Keratinocyte (primary cell): ENCODE data around the gene GRK6. TPM values are rescaled to one million over a fixed set of nuclear protein-coding genes. Genes with fewer than 3 reads are reported as not detected.
"Not testable (repeated sequence)": the region's sequence is repeated elsewhere in the genome, so short reads cannot be mapped to it uniquely, and the experiment has no call there.

Experiments
- DNase-seq: peaks from one replicate; pipeline ENCODE4 v3.0.0-alpha.2; 2011; ENCODE audit warnings: low read depth, missing footprints, low spot score
- FAIRE-seq: peaks from 2 replicates; lab custom pipeline; 2011; peaks lifted over from hg19 to GRCh38; lab: Jason Lieb, UNC
- H2AFZ ChIP-seq: 2 replicates; pipeline ENCODE4 v1.6.0; 2012; ENCODE audit warnings: low read length, control low read depth, inconsistent platforms; ENCODE audit not compliant: control insufficient read depth
- H3K27ac ChIP-seq: 2 replicates; pipeline ENCODE4 v1.5.1; 2011; ENCODE audit warnings: low read length; ENCODE audit not compliant: control insufficient read depth, insufficient read depth
- H3K27me3 ChIP-seq: 3 replicates; pipeline ENCODE4 v1.6.0; 2011; ENCODE audit warnings: low read length; ENCODE audit not compliant: control insufficient read depth, insufficient read depth; ENCODE audit errors: extremely low read depth
- H3K36me3 ChIP-seq, 2 experiments: 2 replicates in 1 of 2; 3 replicates in 1 of 2; pipeline ENCODE4 v1.5.1; 2011; ENCODE audit warnings: low read length in 2 of 2, mild to moderate bottlenecking in 1 of 2; ENCODE audit not compliant: control insufficient read depth in 2 of 2, insufficient read depth in 2 of 2; ENCODE audit errors: extremely low read depth in 1 of 2
- H3K4me1 ChIP-seq: 3 replicates; pipeline ENCODE4 v1.5.1; 2011; ENCODE audit warnings: low read length; ENCODE audit not compliant: control insufficient read depth, insufficient read depth; ENCODE audit errors: extremely low read depth
- H3K4me2 ChIP-seq: 3 replicates; pipeline ENCODE4 v1.6.0; 2011; ENCODE audit warnings: low read depth, low read length; ENCODE audit not compliant: control insufficient read depth, insufficient read depth; ENCODE audit errors: extremely low read depth
- H3K4me3 ChIP-seq, 3 experiments: fragments of 200-600 bp in 1 of 3; sonication (generic) in 1 of 3; 2 replicates in 2 of 3; 3 replicates in 1 of 3; pipeline ENCODE4 v1.5.1; 2011 to 2016; ENCODE audit warnings: low read length in 3 of 3, mild to moderate bottlenecking in 3 of 3, control low read depth in 2 of 3, inconsistent platforms in 1 of 3, low read depth in 1 of 3, mixed read lengths in 1 of 3, mixed run types in 1 of 3, moderate library complexity in 1 of 3; ENCODE audit not compliant: control insufficient read depth in 2 of 3, insufficient read depth in 2 of 3; ENCODE audit errors: extremely low read depth in 1 of 3
- H3K79me2 ChIP-seq: 2 replicates; pipeline ENCODE4 v1.6.0; 2012; ENCODE audit warnings: low read length; ENCODE audit not compliant: control insufficient read depth, insufficient read depth
- H3K9ac ChIP-seq: 3 replicates; pipeline ENCODE4 v1.6.0; 2011; ENCODE audit warnings: low read length; ENCODE audit not compliant: control insufficient read depth, insufficient read depth; ENCODE audit errors: extremely low read depth
- H3K9me1 ChIP-seq: 3 replicates; pipeline ENCODE4 v1.6.0; 2011; ENCODE audit warnings: low read length; ENCODE audit not compliant: control insufficient read depth, insufficient read depth; ENCODE audit errors: extremely low read depth
- H3K9me3 ChIP-seq: 2 replicates; pipeline ENCODE4 v1.5.1; 2012; ENCODE audit warnings: low read depth, low read length; ENCODE audit not compliant: control insufficient read depth
- H4K20me1 ChIP-seq: 3 replicates; pipeline ENCODE4 v1.6.0; 2011; ENCODE audit warnings: low read length; ENCODE audit not compliant: control insufficient read depth, insufficient read depth; ENCODE audit errors: extremely low read depth
- EZH2 ChIP-seq: IDR thresholded peaks from one replicate; pipeline ENCODE4 v1.6.1; 2012; ENCODE audit warnings: inconsistent platforms, mild to moderate bottlenecking, low read length, moderate library complexity
- dilution Hi-C: fragments of 300-500 bp; cut with MboI; formaldehyde crosslinking; loops from one replicate; pipeline ENCODE4 v1.7.0; 2020; ENCODE audit warnings: low sequenced_read_pairs; ENCODE audit not compliant: extremely low pct_ligation_motif_present
- polyA plus RNA-seq, 5 experiments: library from polyadenylated mRNA; depleted of rRNA in 3 of 5; stranded (reverse) in 3 of 5; stranded (forward) in 1 of 5; unstranded in 1 of 5; fragments of >200 nt; gene quantifications; 1 replicate in 1 of 5; 2 replicates in 3 of 5; 3 replicates in 1 of 5; pipeline versions ENCODE4 v1.2.1 to v1.2.3, GENCODE V29; 2011 to 2012; ENCODE audit warnings: missing spikeins in 2 of 5, low read depth in 1 of 5, low replicate concordance in 1 of 5
- TF ChIP-seq, protein P1 (sequence below), 3 experiments: IDR thresholded peaks in 1 of 3; conservative IDR thresholded peaks in 1 of 3; optimal IDR thresholded peaks in 1 of 3; 2 replicates in 2 of 3; 3 replicates in 1 of 3; pipeline versions ENCODE3 to v1.5.1; 2011; ENCODE audit warnings: low read length in 3 of 3, mild to moderate bottlenecking in 3 of 3, moderate library complexity in 2 of 3, control low read depth in 1 of 3, inconsistent platforms in 1 of 3; ENCODE audit not compliant: insufficient read depth in 2 of 3; ENCODE audit errors: extremely low read depth in 1 of 3

GRK6 gene
- polyA plus RNA-seq, 1 donor (not counting 4 experiments of a cell fraction or from before 2014, with no cell fraction given) = 29.9 TPM

DNA sequence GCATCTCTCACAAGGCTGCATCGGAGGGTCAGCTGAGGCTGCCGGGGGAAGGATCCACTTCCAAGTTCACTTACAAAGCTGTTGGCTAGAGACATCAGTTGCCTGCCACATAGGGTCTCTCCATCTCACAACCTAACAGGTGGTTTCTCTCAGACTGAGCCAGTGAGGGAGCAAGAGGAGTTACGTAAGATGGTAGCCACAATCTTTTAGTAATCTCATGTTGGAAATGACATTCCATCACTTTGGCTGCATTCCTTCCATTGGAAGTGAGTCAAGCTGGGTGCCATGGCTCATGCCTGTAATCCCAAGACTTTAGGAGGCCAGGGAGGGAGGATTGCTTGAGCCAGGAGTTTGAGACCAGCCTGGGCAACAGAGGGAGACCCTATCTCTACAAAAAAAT, 7.4 kb upstream of the GRK6 start:
- Histone ChIP-seq H3K27ac (no peak overlapping the region), H2AFZ (no peak overlapping the region), H3K9me1 (no peaks in the 10 kb centered on the region), H3K4me3 (no peak overlapping the region), H3K4me2 (no peak overlapping the region), H3K9ac (no peak overlapping the region), H3K36me3 (no peaks in the 10 kb centered on the region), H3K27me3 (no peaks in the 10 kb centered on the region), H4K20me1 (no peaks in the 10 kb centered on the region), H3K9me3 (no peaks in the 10 kb centered on the region), H3K79me2 (no peaks in the 10 kb centered on the region), H3K4me1 (no peaks in the 10 kb centered on the region)
- dilution Hi-C loops = no loop called here
- DNase-seq = no peak
- no peak for FAIRE-seq
- TF ChIP-seq, protein P1, sequence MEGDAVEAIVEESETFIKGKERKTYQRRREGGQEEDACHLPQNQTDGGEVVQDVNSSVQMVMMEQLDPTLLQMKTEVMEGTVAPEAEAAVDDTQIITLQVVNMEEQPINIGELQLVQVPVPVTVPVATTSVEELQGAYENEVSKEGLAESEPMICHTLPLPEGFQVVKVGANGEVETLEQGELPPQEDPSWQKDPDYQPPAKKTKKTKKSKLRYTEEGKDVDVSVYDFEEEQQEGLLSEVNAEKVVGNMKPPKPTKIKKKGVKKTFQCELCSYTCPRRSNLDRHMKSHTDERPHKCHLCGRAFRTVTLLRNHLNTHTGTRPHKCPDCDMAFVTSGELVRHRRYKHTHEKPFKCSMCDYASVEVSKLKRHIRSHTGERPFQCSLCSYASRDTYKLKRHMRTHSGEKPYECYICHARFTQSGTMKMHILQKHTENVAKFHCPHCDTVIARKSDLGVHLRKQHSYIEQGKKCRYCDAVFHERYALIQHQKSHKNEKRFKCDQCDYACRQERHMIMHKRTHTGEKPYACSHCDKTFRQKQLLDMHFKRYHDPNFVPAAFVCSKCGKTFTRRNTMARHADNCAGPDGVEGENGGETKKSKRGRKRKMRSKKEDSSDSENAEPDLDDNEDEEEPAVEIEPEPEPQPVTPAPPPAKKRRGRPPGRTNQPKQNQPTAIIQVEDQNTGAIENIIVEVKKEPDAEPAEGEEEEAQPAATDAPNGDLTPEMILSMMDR (optimal IDR thresholded peaks at IDR 0.05 in 1 of 3, IDR thresholded peaks at IDR 0.05 in 1 of 3, conservative IDR thresholded peaks at IDR 0.05 in 1 of 3; ENCODE audit: extremely low read depth in 1 of 3, insufficient read depth in 2 of 3, low read length in 3 of 3) = no peak
- no peak for TF ChIP-seq EZH2

DNA sequence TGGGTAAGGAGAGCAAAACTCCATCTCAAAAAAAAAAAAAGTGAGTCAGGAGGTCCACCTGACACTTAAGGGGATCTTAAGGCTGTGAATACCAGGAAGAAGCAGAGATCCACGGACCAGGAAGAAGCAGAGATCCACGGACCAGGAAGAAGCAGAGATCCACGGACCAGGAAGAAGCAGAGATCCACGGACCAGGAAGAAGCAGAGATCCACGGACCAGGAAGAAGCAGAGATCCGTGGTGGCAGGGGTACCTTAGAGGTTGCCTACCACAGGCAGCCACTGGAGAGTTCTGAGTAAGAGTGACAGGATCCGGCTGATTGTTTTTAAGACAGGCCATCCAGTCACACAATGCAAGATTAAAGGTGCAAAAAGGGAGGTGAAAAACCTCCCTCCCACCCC, 6.0 kb upstream of the GRK6 start:
- H3K27me3 ChIP-seq, H3K9ac ChIP-seq, FAIRE-seq, H3K4me1 ChIP-seq, DNase-seq, H3K27ac ChIP-seq, H3K4me3 ChIP-seq, H2AFZ ChIP-seq, H3K36me3 ChIP-seq, H4K20me1 ChIP-seq, H3K9me3 ChIP-seq, dilution Hi-C loops, H3K4me2 ChIP-seq, H3K9me1 ChIP-seq, H3K79me2 ChIP-seq: not testable (repeated sequence)

DNA sequence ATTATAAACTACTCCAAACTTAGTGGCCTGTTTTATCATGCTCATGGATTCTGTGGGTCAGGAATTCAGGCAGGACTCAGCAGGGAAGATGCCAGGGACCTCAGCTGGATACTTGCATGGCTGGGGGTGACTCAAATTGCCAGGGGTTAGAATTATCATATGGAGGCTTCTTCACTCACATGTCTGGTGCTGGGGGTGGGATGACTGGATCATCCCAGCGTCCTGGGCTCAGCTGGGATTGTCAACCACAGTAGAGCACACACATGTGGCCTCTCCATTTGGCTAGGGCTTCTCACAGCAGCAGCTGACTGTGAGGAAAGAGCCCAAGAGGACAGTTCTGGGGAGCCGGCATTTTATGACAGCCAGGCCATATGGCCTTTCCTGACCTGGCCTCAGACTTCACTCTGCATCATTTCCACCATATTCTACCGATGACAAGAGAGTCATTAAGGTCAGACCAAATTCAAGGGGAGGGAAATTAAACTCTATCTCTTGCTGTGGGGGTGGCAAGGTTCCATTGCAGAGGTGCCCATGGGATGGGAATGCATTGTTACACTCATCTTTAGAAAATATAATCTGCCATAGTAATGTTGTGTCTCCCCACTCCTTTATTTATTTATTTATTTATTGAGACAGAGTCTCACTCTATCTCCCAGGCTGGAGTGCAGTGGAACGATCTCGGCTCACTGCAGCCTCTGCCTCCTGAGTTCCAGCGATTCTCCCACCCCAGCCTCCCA, 5.2 kb upstream of the GRK6 start:
- Histone ChIP-seq H3K4me2 (no peak overlapping the region), H4K20me1 (no peaks in the 10 kb centered on the region), H3K9ac (no peak overlapping the region), H3K27ac (no peak overlapping the region), H2AFZ (no peak overlapping the region), H3K27me3 (no peaks in the 10 kb centered on the region), H3K4me3 (no peak overlapping the region), H3K4me1 (peaks cover 6% of the 10 kb centered on the region), H3K36me3 (no peaks in the 10 kb centered on the region), H3K9me3 (no peaks in the 10 kb centered on the region), H3K9me1 (no peaks in the 10 kb centered on the region), H3K79me2 (no peaks in the 10 kb centered on the region)
- no peak for FAIRE-seq
- dilution Hi-C loops = no loop called here
- no peak for DNase-seq
- TF ChIP-seq EZH2 = no peak
- TF ChIP-seq, protein P1 (optimal IDR thresholded peaks at IDR 0.05 in 1 of 3, IDR thresholded peaks at IDR 0.05 in 1 of 3, conservative IDR thresholded peaks at IDR 0.05 in 1 of 3; ENCODE audit: extremely low read depth in 1 of 3, insufficient read depth in 2 of 3, low read length in 3 of 3) = no peak
